ENCODE results near the gene AMIGO3.
"Not testable (repeated sequence)": the region's sequence is repeated elsewhere in the genome, so short reads cannot be mapped to it uniquely, and the experiment has no call there.

DNA sequence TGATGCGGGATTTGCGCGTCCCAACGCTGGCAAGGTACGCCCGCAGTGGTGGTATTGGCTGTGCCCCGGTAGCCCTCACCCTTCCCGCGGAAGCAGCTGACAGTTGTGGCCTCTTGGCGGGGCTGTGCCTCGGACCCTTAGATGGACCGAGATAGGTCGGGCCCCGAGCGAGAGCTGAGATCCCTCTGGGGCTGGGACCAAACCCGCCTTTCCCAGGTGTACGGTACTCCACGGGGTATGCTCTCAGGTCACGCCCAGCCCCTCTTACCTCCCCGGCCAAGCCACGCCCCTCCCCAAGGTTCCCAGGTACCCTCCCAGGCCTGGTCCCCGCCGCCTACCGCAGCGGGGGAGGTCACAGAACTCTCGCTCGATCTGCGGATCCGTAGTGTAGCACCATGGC, 33.1 kb downstream of the AMIGO3 start:
- TF ChIP-seq EZH2 (IDR thresholded peaks at IDR 0.05; ENCODE audit: low read depth) = not testable (repeated sequence)
- TF ChIP-seq, protein P1, sequence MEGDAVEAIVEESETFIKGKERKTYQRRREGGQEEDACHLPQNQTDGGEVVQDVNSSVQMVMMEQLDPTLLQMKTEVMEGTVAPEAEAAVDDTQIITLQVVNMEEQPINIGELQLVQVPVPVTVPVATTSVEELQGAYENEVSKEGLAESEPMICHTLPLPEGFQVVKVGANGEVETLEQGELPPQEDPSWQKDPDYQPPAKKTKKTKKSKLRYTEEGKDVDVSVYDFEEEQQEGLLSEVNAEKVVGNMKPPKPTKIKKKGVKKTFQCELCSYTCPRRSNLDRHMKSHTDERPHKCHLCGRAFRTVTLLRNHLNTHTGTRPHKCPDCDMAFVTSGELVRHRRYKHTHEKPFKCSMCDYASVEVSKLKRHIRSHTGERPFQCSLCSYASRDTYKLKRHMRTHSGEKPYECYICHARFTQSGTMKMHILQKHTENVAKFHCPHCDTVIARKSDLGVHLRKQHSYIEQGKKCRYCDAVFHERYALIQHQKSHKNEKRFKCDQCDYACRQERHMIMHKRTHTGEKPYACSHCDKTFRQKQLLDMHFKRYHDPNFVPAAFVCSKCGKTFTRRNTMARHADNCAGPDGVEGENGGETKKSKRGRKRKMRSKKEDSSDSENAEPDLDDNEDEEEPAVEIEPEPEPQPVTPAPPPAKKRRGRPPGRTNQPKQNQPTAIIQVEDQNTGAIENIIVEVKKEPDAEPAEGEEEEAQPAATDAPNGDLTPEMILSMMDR (conservative IDR thresholded peaks at IDR 0.05) = not testable (repeated sequence)
